Uterus (tissue), 2 donors: ENCODE results near the gene MAP2K6.

Experiments
- POLR2A ChIP-seq, 2 donors: fragments of 450-650 bp; IDR thresholded peaks; one replicate each; pipeline ENCODE4 v1.6.1; 2016; ENCODE audit warnings: antibody characterized with exemption in 2 of 2, mild to moderate bottlenecking in 1 of 2, moderate library complexity in 1 of 2
- TF ChIP-seq, protein P1 (sequence below), 4 experiments: fragments of 200-600 bp in 2 of 4; fragments of 450-650 bp in 2 of 4; sonication (generic) in 2 of 4; IDR thresholded peaks; one replicate each; pipeline ENCODE4 v1.5.1; 2016 to 2019; ENCODE audit warnings: antibody characterized with exemption in 4 of 4, mild to moderate bottlenecking in 2 of 4, moderate library complexity in 1 of 4

DNA sequence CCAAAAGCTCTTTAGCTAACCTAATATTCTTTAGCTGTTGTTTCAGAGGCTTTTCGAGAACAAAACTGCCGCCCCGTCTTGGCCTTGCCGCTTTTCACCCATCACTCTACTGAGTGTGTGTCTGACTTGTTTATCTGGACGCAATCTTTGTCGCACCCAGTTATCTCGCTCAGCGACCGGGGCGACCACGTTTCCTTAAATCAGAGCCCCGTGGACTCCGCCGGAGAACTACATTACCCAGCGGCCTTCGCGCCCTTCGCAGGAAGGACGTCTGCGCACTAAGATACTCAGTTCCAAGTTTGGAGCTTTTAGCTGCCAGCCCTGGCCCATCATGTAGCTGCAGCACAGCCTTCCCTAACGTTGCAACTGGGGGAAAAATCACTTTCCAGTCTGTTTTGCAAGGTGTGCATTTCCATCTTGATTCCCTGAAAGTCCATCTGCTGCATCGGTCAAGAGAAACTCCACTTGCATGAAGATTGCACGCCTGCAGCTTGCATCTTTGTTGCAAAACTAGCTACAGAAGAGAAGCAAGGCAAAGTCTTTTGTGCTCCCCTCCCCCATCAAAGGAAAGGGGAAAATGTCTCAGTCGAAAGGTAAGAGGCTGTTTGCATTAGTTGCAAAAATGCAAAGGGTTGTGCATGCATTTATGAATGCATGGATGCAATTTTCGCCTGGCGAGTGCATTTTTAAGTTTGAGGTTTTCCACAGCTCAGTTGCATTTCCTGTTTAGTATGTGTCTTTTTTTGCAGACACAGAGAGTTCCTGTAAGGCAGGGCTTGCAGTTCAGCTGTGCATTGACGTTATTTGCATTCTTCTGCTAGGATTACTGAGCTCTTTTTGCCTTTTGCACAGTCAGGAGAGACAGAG is at the start of gene MAP2K6:
- TF ChIP-seq, protein P1, sequence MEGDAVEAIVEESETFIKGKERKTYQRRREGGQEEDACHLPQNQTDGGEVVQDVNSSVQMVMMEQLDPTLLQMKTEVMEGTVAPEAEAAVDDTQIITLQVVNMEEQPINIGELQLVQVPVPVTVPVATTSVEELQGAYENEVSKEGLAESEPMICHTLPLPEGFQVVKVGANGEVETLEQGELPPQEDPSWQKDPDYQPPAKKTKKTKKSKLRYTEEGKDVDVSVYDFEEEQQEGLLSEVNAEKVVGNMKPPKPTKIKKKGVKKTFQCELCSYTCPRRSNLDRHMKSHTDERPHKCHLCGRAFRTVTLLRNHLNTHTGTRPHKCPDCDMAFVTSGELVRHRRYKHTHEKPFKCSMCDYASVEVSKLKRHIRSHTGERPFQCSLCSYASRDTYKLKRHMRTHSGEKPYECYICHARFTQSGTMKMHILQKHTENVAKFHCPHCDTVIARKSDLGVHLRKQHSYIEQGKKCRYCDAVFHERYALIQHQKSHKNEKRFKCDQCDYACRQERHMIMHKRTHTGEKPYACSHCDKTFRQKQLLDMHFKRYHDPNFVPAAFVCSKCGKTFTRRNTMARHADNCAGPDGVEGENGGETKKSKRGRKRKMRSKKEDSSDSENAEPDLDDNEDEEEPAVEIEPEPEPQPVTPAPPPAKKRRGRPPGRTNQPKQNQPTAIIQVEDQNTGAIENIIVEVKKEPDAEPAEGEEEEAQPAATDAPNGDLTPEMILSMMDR (IDR thresholded peaks at IDR 0.05), result no peak
- TF ChIP-seq POLR2A (IDR thresholded peaks at IDR 0.05), result no peak
